Thyroid gland (tissue), 4 donors: ENCODE results near the gene DLGAP1. TPM values are rescaled to one million over a fixed set of nuclear protein-coding genes. Genes with fewer than 3 reads are reported as not detected.

Experiments
- DNase-seq, 2 donors: peaks; one replicate each; pipeline ENCODE4 v3.0.0-alpha.2; 2019
- H3K27ac ChIP-seq, 3 donors: fragments of 200-600 bp; sonication (generic); 1 replicate in 2 of 3; 2 replicates in 1 of 3; pipeline ENCODE4 v1.5.1; 2016 to 2019; ENCODE audit warnings: mild to moderate bottlenecking in 1 of 3, moderate library complexity in 1 of 3
- H3K27me3 ChIP-seq: fragments of 200-600 bp; sonication (generic); one replicate; pipeline ENCODE4 v1.5.1; 2019
- H3K36me3 ChIP-seq, 2 donors: fragments of 200-600 bp; sonication (generic); one replicate each; pipeline ENCODE4 v1.5.1; 2016 to 2019
- H3K4me1 ChIP-seq, 2 donors: fragments of 200-600 bp; sonication (generic); one replicate each; pipeline ENCODE4 v1.5.1; 2017 to 2019
- H3K4me3 ChIP-seq, 3 donors: fragments of 200-600 bp; sonication (generic); replicated peaks in 1 of 3; 1 replicate in 2 of 3; 2 replicates in 1 of 3; pipeline ENCODE4 v1.5.1; 2016; ENCODE audit warnings: mild to moderate bottlenecking in 1 of 3
- H3K9me3 ChIP-seq: fragments of 200-600 bp; sonication (generic); one replicate; pipeline ENCODE4 v1.5.1; 2017
- CTCF ChIP-seq, 6 experiments: fragments of 200-600 bp in 3 of 6; fragments of 450-650 bp in 3 of 6; sonication (generic) in 3 of 6; IDR thresholded peaks; one replicate each; pipeline ENCODE4 v1.5.1; 2016 to 2019; ENCODE audit warnings: antibody characterized with exemption in 6 of 6, mild to moderate bottlenecking in 2 of 6, inconsistent platforms in 1 of 6, moderate library complexity in 1 of 6
- POLR2A ChIP-seq, 2 donors: fragments of 450-650 bp; IDR thresholded peaks; one replicate each; pipeline ENCODE4 v1.6.1; 2017; ENCODE audit warnings: antibody characterized with exemption in 2 of 2, mild to moderate bottlenecking in 2 of 2, moderate library complexity in 1 of 2
- WGBS, 2 donors: methylation state at CpG; one replicate each; pipeline ENCODE4 v1.1.5; 2017; 5-methylcytosine and 5-hydroxymethylcytosine counted together
- intact Hi-C: fragments of 100-400 bp; cut with DNase I; formaldehyde crosslinking; loops from one replicate; pipeline ENCODE4 v1.15.1; 2023
- total RNA-seq, 4 donors: library from RNA; depleted of rRNA; stranded (reverse); fragments of >200 nt; gene quantifications; one replicate each; pipeline ENCODE4 v1.2.3, GENCODE V29; 2016

DLGAP1 gene
- total RNA-seq, 4 donors from 2014 or later = 0.25 to 2.7 (median 0.77) TPM

GRCh38 chr18:3715231-3716080 is 739.7 kb downstream of the DLGAP1 start:
- no peak for DNase-seq
- no peak for TF ChIP-seq POLR2A (IDR thresholded peaks at IDR 0.05)
- no peak for TF ChIP-seq CTCF (IDR thresholded peaks at IDR 0.05)
- H3K4me3 ChIP-seq = no peak overlapping the region
- H3K27ac ChIP-seq = peak overlapping the region; percentile 43 to 59 (median 58)
- H3K4me1 ChIP-seq = peaks cover 36 to 44% of the 10 kb centered on the region in 2 donors
- H3K9me3 ChIP-seq = no peaks in the 10 kb centered on the region
- intact Hi-C loops = no loop called here
- H3K36me3 ChIP-seq = no peaks in the 10 kb centered on the region
- WGBS, 2 donors = 39% methylated on average over 5 of the region's 5 CpGs
- H3K27me3 ChIP-seq = no peaks in the 10 kb centered on the region

- intact Hi-C loops = no loop called here
- Histone ChIP-seq H3K27ac (no peak overlapping the region), H3K4me1 (peaks cover 38 to 49% of the 10 kb centered on the region in 2 donors), H3K9me3 (no peaks in the 10 kb centered on the region), H3K36me3 (no peaks in the 10 kb centered on the region), H3K4me3 (no peak overlapping the region), H3K27me3 (no peaks in the 10 kb centered on the region)
- DNase-seq = no peak
- TF ChIP-seq POLR2A (IDR thresholded peaks at IDR 0.05) (no peak), CTCF (IDR thresholded peaks at IDR 0.05) (no peak)
- WGBS, 2 donors = 96% methylated on average over 8 of the region's 8 CpGs
Measured at GRCh38 chr18:3713708-3714107, 741.4 kb downstream of the DLGAP1 start.

- no peak for TF ChIP-seq CTCF (IDR thresholded peaks at IDR 0.05)
- TF ChIP-seq POLR2A (IDR thresholded peaks at IDR 0.05) = no peak
Measured at GRCh38 chr18:3713166-3713565, 741.9 kb downstream of the DLGAP1 start.

GRCh38 chr18:3712491-3712890 is 742.6 kb downstream of the DLGAP1 start:
- no peak overlapping the region for H3K4me3 ChIP-seq
- H3K36me3 ChIP-seq = no peaks in the 10 kb centered on the region
- intact Hi-C loops = no loop called here
- H3K4me1 ChIP-seq = peaks cover 29 to 43% of the 10 kb centered on the region in 2 donors
- H3K27me3 ChIP-seq = no peaks in the 10 kb centered on the region
- no peak overlapping the region for H3K27ac ChIP-seq
- TF ChIP-seq POLR2A (IDR thresholded peaks at IDR 0.05) = no peak
- no peak for TF ChIP-seq CTCF (IDR thresholded peaks at IDR 0.05)
- no peak for DNase-seq
- 94 to 96% methylated on average over 5 of the region's 5 CpGs for WGBS, 2 donors
- no peaks in the 10 kb centered on the region for H3K9me3 ChIP-seq

More at GRCh38 chr18:3713166-3713565, 741.9 kb downstream of the DLGAP1 start:
- Histone ChIP-seq H3K4me3 (no peak overlapping the region), H3K36me3 (no peaks in the 10 kb centered on the region), H3K4me1 (peaks cover 34 to 46% of the 10 kb centered on the region in 2 donors), H3K27ac (no peak overlapping the region), H3K9me3 (no peaks in the 10 kb centered on the region), H3K27me3 (no peaks in the 10 kb centered on the region)
- WGBS, 2 donors = 75 to 81% methylated on average over 4 of the region's 4 CpGs
- intact Hi-C loops = no loop called here
- DNase-seq = no peak

GRCh38 chr18:3710712-3711301 is 744.3 kb downstream of the DLGAP1 start:
- Histone ChIP-seq H3K36me3 (no peaks in the 10 kb centered on the region), H3K4me3 (no peak overlapping the region), H3K27ac (peak overlapping the region; percentile 26 to 88 (median 27)), H3K27me3 (no peaks in the 10 kb centered on the region), H3K4me1 (peaks cover 15 to 29% of the 10 kb centered on the region in 2 donors), H3K9me3 (no peaks in the 10 kb centered on the region)
- DNase-seq = peak; percentile 74 to 75
- WGBS, 2 donors = 9 to 16% methylated on average over 8 of the region's 8 CpGs
- peak in 1 of 2 donors; percentile 26 for TF ChIP-seq POLR2A (IDR thresholded peaks at IDR 0.05)
- no peak for TF ChIP-seq CTCF (IDR thresholded peaks at IDR 0.05)
- intact Hi-C loops = no loop called here
